SK-N-MC (cell line): ENCODE results near the gene SIK2.

Experiments
- EZH2 ChIP-seq: fragments of 200-600 bp; sonication (generic); IDR thresholded peaks from one replicate; pipeline ENCODE4 v1.6.1; 2017; ENCODE audit warnings: antibody characterized with exemption
- FOXP2 ChIP-seq: optimal IDR thresholded peaks from 2 replicates; pipeline ENCODE3; 2011; ENCODE audit warnings: mild to moderate bottlenecking, moderate library complexity; ENCODE audit not compliant: insufficient read depth; ENCODE audit errors: extremely low read length, control extremely low read depth
- POLR2AphosphoS5 ChIP-seq: IDR thresholded peaks from 2 replicates; pipeline ENCODE4 v1.6.1; 2012; ENCODE audit warnings: mild to moderate bottlenecking, low read depth, low read length, borderline replicate concordance

DNA sequence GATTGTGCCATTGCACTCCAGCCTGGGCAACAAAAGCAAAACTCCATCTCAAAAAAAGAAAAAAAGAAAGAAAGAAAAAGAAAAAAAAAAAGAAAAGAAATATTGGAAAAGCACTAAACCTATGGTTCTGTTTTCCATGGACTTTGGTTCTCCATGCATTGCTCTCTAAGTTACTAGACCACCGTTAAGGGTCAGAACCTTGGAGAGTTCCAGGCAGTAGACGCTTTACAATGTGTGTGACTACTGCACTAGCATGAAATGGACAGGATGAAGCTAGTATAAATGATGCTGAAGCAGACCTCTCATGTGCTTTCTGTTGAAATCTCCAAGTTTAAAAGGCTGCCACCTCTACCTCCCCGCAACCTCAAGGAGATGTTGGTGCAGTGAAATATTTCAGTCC, 63.5 kb downstream of the SIK2 start:
- TF ChIP-seq POLR2AphosphoS5, result no peak
- TF ChIP-seq EZH2, result no peak
- no peak for TF ChIP-seq FOXP2
